Measurements from ENCODE around the gene ITGB6.

DNA sequence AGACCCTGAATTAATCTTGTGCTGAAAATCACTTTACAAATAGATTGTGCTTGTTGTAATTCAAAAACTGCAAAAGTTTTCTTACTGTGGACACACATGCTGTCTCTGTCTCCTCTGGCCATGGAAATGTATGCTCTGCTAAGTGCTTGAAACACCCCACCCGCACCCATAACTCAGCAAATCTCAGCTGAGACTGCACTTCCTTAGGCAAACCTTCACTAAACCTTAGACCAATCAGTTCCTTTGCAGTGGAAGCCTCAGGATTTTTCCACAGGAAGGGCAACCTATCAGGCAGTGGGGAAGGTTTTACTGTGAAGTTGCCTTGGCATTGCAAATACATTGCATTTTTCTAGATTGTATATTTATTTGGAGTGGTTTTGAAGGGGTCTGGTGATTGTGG lies 75.5 kb downstream of the ITGB6 start:
- TF ChIP-seq CTCF (IDR thresholded peaks at IDR 0.05) = no peak
- no peak for TF ChIP-seq POLR2A (IDR thresholded peaks at IDR 0.05)
